Limb (tissue), 2 donors: Measurements from ENCODE around the gene SDC1.

Experiments
- DNase-seq, 2 donors: peaks; one replicate each; pipeline ENCODE4 v3.0.0-alpha.2; 2016; ENCODE audit errors: extremely low spot score in 2 of 2

Gene SDC1

DNA sequence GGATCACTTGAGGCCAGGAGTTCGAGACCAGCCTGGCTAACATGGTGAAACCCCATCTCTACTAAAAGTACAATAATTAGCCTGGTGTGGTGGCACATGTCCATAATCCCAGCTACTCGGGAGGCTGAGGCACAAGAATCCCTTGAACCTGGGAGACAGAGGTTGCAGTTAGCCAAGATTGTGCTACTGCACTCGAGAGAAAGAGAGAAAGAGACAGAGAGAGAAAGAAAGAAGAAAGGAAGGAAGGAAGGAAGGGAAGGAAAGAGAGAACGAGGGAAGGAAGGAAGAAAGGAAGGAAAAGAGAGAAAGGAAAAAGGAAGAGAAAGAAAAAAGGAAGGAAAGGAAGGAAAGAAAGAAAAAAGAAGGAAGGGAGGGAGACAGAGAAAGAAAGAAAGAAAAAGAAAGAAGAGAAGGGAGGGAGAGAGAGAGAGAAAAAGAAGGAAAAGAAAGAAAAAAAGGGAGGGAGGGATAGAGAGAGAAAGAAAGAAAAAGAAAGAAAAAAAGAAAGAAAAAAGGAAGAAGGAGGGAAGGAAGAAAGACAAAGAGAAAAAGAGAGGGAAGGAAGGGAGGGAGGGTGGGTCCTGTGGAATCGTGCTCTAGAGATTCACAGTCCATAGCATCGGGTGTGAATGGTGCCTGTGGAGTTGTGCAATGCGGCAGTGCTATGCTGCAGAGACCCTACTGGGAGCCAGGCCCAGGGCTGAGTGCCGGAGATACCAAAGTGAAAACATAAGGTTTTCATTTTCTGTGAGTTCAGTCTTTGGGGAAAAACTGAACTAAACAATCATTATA lies 4.6 kb upstream of the SDC1 start:
- peak in 1 of 2 donors; percentile 33 for DNase-seq

DNA sequence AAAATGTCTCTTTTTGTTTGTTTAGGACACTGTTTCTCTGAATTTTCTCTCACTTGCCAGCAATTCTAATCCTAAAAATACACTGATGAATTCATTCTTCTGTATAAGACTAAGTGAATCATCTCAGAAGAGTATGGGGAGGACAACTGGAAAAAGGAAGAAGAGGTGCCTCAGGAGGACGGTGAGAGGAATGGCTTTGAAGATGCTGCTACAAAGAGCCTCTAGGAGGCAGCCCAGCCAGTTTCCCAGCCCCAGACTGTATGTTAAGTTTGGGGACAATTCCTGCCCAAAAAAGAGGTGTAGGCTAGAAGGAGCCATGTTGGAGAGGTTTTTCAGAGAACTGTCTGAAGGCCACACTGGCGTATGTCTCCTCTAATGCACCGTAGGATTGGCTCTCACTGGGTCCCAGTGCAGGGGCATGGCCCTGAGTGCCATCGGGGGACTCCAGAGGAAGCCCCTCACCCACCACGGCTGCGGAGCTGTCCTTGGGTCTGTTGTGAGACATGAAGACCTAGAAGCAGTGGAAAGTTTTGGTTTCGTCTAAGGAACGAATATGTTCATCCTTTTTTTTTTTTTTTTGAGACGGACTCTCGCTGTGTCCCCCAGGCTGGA lies 3.1 kb upstream of the SDC1 start:
- peak in 1 of 2 donors; percentile 6 for DNase-seq

DNA sequence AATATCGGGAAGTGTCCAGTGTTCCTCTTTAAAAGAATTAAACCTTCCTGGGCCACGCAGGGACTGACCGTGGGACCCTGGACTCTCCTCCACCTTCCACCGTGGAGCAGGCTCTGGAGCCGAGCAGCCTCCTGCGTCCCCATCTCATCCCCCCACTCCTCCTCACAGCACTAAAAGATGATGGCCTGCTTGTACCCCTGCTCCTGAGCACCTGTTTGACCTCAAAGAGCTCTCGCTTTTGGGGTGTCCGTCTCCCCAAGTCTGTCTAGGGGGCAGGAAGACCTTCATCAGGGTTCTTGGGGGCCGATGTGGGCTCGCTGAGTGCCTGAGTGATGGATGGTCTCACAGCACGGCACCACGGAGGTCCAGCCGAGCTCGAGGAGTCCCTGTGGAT lies 1.2 kb upstream of the SDC1 start:
- peak in 1 of 2 donors; percentile 20 for DNase-seq

DNA sequence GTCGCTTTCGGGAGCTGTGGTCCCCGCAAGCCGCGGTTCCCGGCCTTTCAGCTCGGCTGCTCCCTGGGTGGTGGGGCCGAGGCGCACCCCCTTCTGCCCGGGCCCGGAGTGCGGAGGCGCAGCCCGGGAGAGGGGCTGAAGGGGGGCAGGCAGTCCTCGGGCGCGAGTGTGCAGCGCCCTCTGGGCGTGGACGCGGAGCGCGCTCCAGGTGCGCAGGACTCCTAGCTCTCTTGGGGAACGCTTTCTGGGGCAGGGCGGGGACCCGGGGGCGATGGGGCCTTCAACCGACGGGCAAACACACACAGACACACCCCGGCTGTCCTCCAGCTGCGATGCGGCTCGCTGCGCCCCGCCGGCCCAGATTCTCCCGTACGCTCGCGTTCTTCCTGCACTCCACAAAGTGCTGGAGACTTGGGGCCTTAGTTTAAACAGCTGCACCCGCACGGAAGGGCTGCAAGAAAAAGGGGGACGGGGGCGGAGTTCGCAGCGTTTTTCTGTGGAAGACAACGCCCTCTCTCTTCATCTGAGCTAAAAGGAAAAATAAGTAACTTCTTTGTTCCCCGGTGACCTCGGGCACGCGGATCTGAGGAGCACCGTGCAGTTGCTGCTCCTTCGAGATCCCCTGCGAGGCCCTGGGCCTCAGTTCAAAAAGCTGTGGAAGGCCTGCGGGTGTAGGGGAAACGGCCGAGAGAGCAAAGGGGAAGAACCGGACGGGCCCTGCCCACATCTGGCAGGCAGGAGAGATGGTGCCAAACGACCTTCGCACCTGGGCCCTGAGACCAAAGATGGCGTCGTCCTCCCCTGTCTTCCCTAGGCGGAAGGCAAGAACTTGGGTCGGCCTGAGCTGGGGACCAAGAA lies 593 bp upstream of the SDC1 start:
- peak; percentile 67 to 88 for DNase-seq

DNA sequence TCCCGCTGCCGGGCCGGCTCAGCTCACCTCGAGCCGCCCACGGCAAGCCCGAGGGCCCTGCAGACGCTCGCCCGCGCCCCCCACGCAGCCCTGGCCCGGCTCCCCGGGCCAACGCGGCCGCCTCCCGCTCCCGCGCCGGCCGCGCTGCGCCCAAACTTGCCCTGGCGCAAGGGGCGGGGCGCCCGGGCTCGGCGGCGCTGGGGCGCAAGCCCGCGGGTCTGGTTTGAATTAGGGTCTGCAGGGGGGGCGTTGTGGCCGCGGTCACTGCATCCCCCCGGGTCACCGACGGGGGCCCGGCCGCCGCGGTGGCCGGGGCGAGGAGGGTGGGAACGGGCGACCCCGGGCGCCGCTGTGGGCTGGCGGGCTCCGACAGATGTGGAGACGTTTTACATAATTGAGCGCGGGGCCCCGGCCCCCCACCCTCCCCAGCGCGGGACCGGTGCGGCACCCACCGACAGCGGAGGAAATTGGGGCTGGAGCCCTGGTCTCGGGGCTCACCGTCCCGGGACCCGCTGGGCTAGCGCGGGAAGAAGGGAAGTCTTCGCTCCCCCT lies 690 bp downstream of the SDC1 start:
- DNase-seq = no peak

GRCh38 chr2:20223407-20224163 lies 1.3 kb downstream of the SDC1 start:
- peak in 1 of 2 donors; percentile 78 for DNase-seq

GRCh38 chr2:20222769-20223406 lies 2.0 kb downstream of the SDC1 start:
- DNase-seq = no peak

DNA sequence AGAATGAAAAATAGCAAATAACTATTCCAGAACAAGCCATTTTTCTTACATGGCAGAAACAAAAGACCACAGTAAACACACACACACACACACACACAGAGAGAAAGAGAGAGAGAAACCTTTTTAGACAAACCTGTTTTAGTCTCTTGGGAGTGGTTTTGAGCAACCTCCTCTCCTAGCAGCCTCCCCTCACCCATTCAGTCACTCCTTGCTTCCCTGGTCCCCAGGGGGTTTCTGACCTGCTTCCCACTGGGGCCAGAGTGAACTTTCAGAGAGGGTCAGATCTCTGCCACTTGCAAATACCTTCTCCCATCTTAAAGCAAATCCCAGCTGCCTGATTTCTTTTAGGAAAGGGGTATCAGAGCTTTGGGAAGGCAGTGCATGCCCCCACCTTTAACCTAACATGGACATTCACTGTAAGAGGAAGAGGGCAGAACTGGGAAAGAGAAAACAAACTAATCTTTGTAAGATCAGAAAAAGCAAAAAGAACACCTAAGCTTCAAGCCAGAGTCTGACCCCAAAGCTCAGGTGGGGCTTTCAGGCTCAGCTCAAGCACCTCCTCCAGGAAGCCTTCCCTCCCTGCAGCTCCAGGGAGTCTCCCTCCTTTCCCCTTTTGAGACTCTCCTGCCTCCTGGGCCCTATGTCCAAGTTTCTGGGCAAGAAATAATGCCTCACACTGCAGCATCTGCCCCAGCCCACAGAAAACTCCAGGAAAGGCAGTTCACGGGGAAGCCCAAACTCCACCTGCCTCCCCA lies 2.7 kb downstream of the SDC1 start:
- DNase-seq = no peak

DNA sequence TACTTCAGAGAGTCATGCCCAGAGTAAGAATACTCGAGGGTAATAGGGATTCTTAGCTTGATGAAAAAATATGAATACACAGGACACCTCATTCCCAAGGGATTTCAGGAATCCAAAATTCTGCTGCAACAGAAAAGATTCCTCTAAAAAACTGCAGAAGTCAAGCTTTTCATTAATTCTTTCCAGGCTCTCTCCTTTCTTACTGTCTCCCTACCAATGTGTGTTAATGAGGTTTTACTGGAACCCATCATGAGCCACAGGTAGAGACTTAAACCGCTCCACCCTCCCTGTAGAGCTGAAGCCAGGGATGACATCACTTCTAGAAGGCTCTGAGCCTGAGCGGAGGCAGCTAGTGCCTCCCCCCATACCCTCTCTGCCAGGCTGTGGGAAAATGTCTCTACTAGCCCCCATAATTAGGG lies 3.4 kb downstream of the SDC1 start:
- no peak for DNase-seq

GRCh38 chr2:20220806-20221554 lies 4.0 kb downstream of the SDC1 start:
- DNase-seq = no peak

GRCh38 chr2:20219763-20220380 lies 5.1 kb downstream of the SDC1 start:
- DNase-seq = no peak

DNA sequence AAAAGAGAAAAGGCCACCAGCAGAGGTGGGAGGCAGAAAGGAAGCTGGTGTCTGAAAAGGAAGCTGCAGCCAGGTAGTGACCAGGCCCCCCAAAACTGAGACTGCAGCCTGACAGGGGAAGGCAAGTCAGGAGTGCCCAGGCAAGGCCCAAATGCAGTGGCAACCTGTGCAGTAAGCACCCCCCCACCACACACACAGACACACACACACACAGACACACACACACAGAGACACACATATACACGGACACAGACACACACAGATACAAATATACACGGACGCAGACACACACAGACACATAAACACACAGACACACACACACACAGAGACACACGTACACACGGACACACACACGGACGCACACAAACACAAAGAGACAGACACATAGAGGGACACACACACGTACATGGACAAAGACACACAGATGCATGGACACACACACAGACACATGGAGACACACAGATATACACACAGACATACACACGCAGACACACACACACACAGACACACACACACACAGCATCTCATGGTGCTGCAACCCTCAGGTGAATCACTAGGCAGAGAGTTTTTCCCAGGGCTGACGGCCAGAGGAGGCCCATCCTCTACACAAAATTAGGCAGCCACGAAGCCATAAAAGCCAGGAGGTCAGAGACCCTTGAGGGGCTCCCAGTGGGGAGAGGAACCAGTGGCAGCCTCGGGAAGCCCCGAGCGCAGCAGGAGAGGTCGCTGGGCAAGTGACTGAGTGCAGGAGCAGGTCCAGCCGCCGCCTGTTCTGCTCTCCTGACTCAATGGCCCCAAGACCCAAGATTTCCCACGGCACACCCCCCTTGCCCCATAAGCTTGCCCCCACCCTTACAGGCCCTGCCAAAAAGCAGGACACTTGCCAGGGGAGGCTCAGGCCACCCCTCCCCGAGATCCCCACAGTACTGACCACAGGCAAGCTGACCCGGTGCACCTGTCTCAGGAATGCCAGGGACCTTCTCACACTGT lies 6.3 kb downstream of the SDC1 start:
- DNase-seq = no peak

DNA sequence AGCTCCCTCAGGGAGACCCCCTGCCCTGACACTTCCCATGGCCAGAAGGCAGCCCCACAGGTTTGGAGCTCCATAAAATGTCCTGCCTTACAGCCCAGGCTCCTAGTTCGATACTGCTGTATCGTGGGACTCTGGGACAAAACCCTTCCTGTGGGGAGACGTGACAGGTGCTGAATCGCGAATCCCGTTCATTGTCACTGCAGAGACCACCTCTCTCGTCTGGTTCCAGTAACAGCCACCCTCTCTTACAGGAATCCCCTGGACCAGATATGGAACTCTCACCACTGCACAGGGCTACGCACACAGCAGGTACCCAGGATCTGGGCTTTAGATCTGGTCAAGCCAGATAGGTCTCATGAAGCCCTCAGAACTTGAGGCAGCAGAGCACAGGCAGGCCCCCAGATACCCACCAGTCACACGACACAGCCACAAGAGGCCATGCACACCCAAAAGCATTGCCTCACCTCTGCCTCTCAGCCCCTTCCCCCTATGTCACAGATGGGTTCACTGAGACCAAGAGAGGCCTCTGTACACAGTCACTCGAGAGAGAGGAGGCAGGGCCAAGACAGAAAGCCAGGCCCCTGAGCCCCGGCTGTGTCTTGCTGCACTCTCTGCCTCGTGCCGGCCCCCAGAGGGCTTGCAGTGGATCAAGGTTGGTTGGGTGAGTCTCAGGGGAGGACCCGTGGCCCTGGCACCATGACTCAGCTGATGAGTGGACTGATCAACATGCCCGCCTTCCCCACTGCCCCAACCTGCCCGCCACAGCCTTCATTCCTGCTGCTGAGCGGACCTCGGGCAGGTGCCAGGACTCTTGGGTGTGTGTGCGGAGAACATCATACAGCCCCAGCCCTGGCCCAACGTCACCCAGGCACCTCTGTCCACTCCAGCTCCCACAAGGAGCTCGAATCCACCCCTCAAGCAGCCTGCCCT lies 7.6 kb downstream of the SDC1 start:
- DNase-seq = no peak

GRCh38 chr2:20216130-20217025 lies 8.6 kb downstream of the SDC1 start:
- DNase-seq = no peak
